IMR-90 (cell line): ENCODE results near the gene COX5B. TPM values are rescaled to one million over a fixed set of nuclear protein-coding genes. Genes with fewer than 3 reads are reported as not detected.

Experiments
- ATAC-seq: fragments of 200-7000 bp; cut with Tn5 transposase; 2 replicates; pipeline ENCODE4 v1.9.1; 2020; ENCODE audit warnings: low read depth, mild to moderate bottlenecking, moderate library complexity
- BruUV-seq: library from RNA; stranded (reverse); fragments of 400-500 nt; replicated peaks from 2 replicates; lab custom pipeline; 2021; lab: Mats Ljungman, UMichigan
- CTCF ChIA-PET: fragments of 300-600 bp; formaldehyde crosslinking; extraction: SDS; loops from one replicate; lab custom pipeline; 2021; ENCODE audit warnings: antibody characterized with exemption; lab: Yijun Ruan, JAX
- POLR2A ChIA-PET: fragments of 300-600 bp; sonication (Branson Sonifier 250); formaldehyde crosslinking; loops from one replicate; lab custom pipeline; 2022; ENCODE audit warnings: antibody characterized with exemption; ENCODE audit not compliant: unreplicated experiment; lab: Charles Lee
- DNase-seq: peaks from one replicate; pipeline ENCODE4 v3.0.0; 2013
- H2AFZ ChIP-seq: replicated peaks from 2 replicates; pipeline ENCODE3; 2013; ENCODE audit warnings: low read length, mild to moderate bottlenecking; ENCODE audit not compliant: poor library complexity
- H2AK5ac ChIP-seq: 2 replicates; pipeline ENCODE4 v1.6.1; 2013; ENCODE audit warnings: low read depth, low read length, inconsistent platforms
- H2AK9ac ChIP-seq: replicated peaks from 2 replicates; pipeline ENCODE3; 2013; ENCODE audit warnings: mild to moderate bottlenecking, low read depth, low read length, moderate library complexity; ENCODE audit not compliant: poor library complexity
- H2BK120ac ChIP-seq: 2 replicates; pipeline ENCODE4 v1.6.1; 2013; ENCODE audit warnings: low read depth, low read length, inconsistent platforms
- H2BK15ac ChIP-seq: 3 replicates; pipeline ENCODE4 v1.6.1; 2013; ENCODE audit warnings: low read depth, low read length, inconsistent platforms
- H2BK20ac ChIP-seq: 2 replicates; pipeline ENCODE4 v1.6.1; 2013; ENCODE audit warnings: low read depth, mild to moderate bottlenecking, inconsistent platforms, low read length, moderate library complexity
- H2BK5ac ChIP-seq: 2 replicates; pipeline ENCODE4 v1.6.1; 2013; ENCODE audit warnings: mild to moderate bottlenecking, low read depth, low read length, inconsistent platforms; ENCODE audit not compliant: poor library complexity, severe bottlenecking
- H3K14ac ChIP-seq: replicated peaks from 2 replicates; pipeline ENCODE4 v1.6.1; 2013; ENCODE audit warnings: low read depth, low read length, inconsistent platforms
- H3K18ac ChIP-seq: 2 replicates; pipeline ENCODE4 v1.6.1; 2013; ENCODE audit warnings: low read depth, low read length, control low read depth
- H3K23ac ChIP-seq: 2 replicates; pipeline ENCODE4 v1.6.1; 2013; ENCODE audit warnings: low read depth, low read length, inconsistent platforms
- H3K27ac ChIP-seq: 2 replicates; pipeline ENCODE4 v1.5.1; 2013; ENCODE audit warnings: mild to moderate bottlenecking, control low read depth, low read length; ENCODE audit not compliant: insufficient read depth
- H3K27me3 ChIP-seq: 2 replicates; pipeline ENCODE4 v1.6.1; 2013; ENCODE audit warnings: low read length; ENCODE audit not compliant: control insufficient read depth, insufficient read depth
- H3K36me3 ChIP-seq: 2 replicates; pipeline ENCODE4 v1.6.1; 2013; ENCODE audit warnings: low read length, mixed read lengths; ENCODE audit not compliant: control insufficient read depth, insufficient read depth
- H3K4ac ChIP-seq: 2 replicates; pipeline ENCODE4 v1.6.1; 2013; ENCODE audit warnings: low read depth, low read length, inconsistent platforms
- H3K4me1 ChIP-seq: 2 replicates; pipeline ENCODE4 v1.6.1; 2013; ENCODE audit warnings: low read length, mixed read lengths; ENCODE audit not compliant: control insufficient read depth, insufficient read depth
- H3K4me2 ChIP-seq: 2 replicates; pipeline ENCODE4 v1.6.1; 2013; ENCODE audit warnings: low read depth, mild to moderate bottlenecking, control low read depth, low read length, moderate library complexity
- H3K4me3 ChIP-seq: 2 replicates; pipeline ENCODE4 v1.5.1; 2013; ENCODE audit warnings: low read depth, mild to moderate bottlenecking, control low read depth, low read length, moderate library complexity; ENCODE audit not compliant: insufficient read depth
- H3K56ac ChIP-seq: 2 replicates; pipeline ENCODE4 v1.6.1; 2013; ENCODE audit warnings: low read length, inconsistent platforms; ENCODE audit not compliant: insufficient read depth; ENCODE audit errors: extremely low read depth
- H3K79me1 ChIP-seq, 2 experiments: 2 replicates each; pipeline ENCODE4 v1.6.1; 2013; ENCODE audit warnings: low read length in 2 of 2, inconsistent platforms in 1 of 2, low read depth in 1 of 2
- H3K9ac ChIP-seq: 2 replicates; pipeline ENCODE4 v1.6.1; 2013; ENCODE audit warnings: low read depth, low read length, control low read depth
- H3K9me1 ChIP-seq: 2 replicates; pipeline ENCODE4 v1.6.1; 2013; ENCODE audit warnings: low read length, inconsistent platforms; ENCODE audit not compliant: insufficient read depth
- H3K9me3 ChIP-seq: 2 replicates; pipeline ENCODE4 v1.6.1; 2013; ENCODE audit warnings: low read length; ENCODE audit not compliant: control insufficient read depth, insufficient read depth
- H4K20me1 ChIP-seq: 2 replicates; pipeline ENCODE4 v1.6.1; 2013; ENCODE audit warnings: low read length, inconsistent platforms; ENCODE audit not compliant: insufficient read depth
- H4K5ac ChIP-seq: 2 replicates; pipeline ENCODE4 v1.6.1; 2013; ENCODE audit warnings: mild to moderate bottlenecking, low read depth, low read length, control low read depth
- H4K8ac ChIP-seq, 2 experiments: 2 replicates each; pipeline ENCODE4 v1.6.1; 2013; ENCODE audit warnings: low read depth in 2 of 2, low read length in 2 of 2, control low read depth in 1 of 2, inconsistent platforms in 1 of 2
- H4K91ac ChIP-seq: 2 replicates; pipeline ENCODE4 v1.6.1; 2013; ENCODE audit warnings: low read depth, low read length, inconsistent platforms; ENCODE audit not compliant: insufficient read depth
- BHLHE40 ChIP-seq: fragments of 150-350 bp; IDR thresholded peaks from 2 replicates; pipeline ENCODE4 v1.6.1; 2016; ENCODE audit warnings: mild to moderate bottlenecking, low read depth, low read length
- CHD1 ChIP-seq: IDR thresholded peaks from 2 replicates; pipeline ENCODE4 v1.6.1; 2012; ENCODE audit warnings: low read depth, low read length, improper control_type of control experiment
- CTCF ChIP-seq: conservative IDR thresholded peaks from 2 replicates; pipeline ENCODE4 v1.5.1; 2012; ENCODE audit warnings: mild to moderate bottlenecking, low read depth, low read length, improper control_type of control experiment
- ELK1 ChIP-seq: fragments of 150-350 bp; IDR thresholded peaks from 2 replicates; pipeline ENCODE4 v1.6.1; 2016; ENCODE audit warnings: low read depth, mild to moderate bottlenecking, low read length, moderate library complexity, borderline replicate concordance
- FOS ChIP-seq: fragments of 150-350 bp; IDR thresholded peaks from 2 replicates; pipeline ENCODE4 v1.6.1; 2016; ENCODE audit warnings: low read depth, low read length
- MAFK ChIP-seq: IDR thresholded peaks from 2 replicates; pipeline ENCODE4 v1.6.1; 2012; ENCODE audit warnings: low read depth, low read length, improper control_type of control experiment
- MAZ ChIP-seq: IDR thresholded peaks from 2 replicates; pipeline ENCODE4 v1.6.1; 2012; ENCODE audit warnings: low read depth, mild to moderate bottlenecking, low read length, improper control_type of control experiment, moderate library complexity, borderline replicate concordance
- MXI1 ChIP-seq: IDR thresholded peaks from 2 replicates; pipeline ENCODE4 v1.6.1; 2012; ENCODE audit warnings: low read depth, mild to moderate bottlenecking, low read length, moderate library complexity, borderline replicate concordance
- NFE2L2 ChIP-seq: fragments of 150-350 bp; IDR thresholded peaks from 2 replicates; pipeline ENCODE4 v1.6.1; 2016; ENCODE audit warnings: low read depth, mild to moderate bottlenecking, low read length
- POLR2A ChIP-seq: IDR thresholded peaks from 2 replicates; pipeline ENCODE4 v1.6.1; 2012; ENCODE audit warnings: mild to moderate bottlenecking, low read depth, low read length
- RAD21 ChIP-seq: IDR thresholded peaks from 2 replicates; pipeline ENCODE4 v1.6.1; 2012; ENCODE audit warnings: low read length, improper control_type of control experiment
- RFX5 ChIP-seq: IDR thresholded peaks from 2 replicates; pipeline ENCODE4 v1.8.0; 2012; ENCODE audit warnings: low read depth, mild to moderate bottlenecking, low read length, moderate library complexity
- SMC3 ChIP-seq: fragments of 150-350 bp; IDR thresholded peaks from 2 replicates; pipeline ENCODE4 v1.6.1; 2016; ENCODE audit warnings: low read depth, mild to moderate bottlenecking, antibody characterized with exemption, low read length, moderate library complexity
- USF2 ChIP-seq: fragments of 150-350 bp; IDR thresholded peaks from 2 replicates; pipeline ENCODE4 v1.6.1; 2017; ENCODE audit warnings: mild to moderate bottlenecking, antibody characterized with exemption, low read length, low read depth
- WGBS, 2 experiments: methylation state at CpG; one replicate each; pipeline versions ENCODE4 v1.1.5 to v1.1.7; 2013; ENCODE audit warnings: missing lambda C conversion rate in 2 of 2; ENCODE audit not compliant: insufficient read length in 1 of 2; ENCODE audit errors: extremely low coverage in 2 of 2; 5-methylcytosine and 5-hydroxymethylcytosine counted together
- dilution Hi-C: fragments of 300-500 bp; cut with HindIII; formaldehyde crosslinking; loops from one replicate; pipeline ENCODE4 v1.14.3; 2018; ENCODE audit warnings: low sequenced_read_pairs; ENCODE audit not compliant: unreplicated experiment
- in situ Hi-C: fragments of 300-500 bp; cut with MboI; formaldehyde crosslinking; loops from 3 replicates; pipeline ENCODE4 v1.14.3; 2019; ENCODE audit warnings: low sequenced_read_pairs, inconsistent platforms, mixed read lengths
- intact Hi-C: fragments of 100-400 bp; cut with micrococcal nuclease; formaldehyde crosslinking; loops from 2 replicates; pipeline ENCODE4 v1.10.0; 2022
- polyA plus RNA-seq, 3 experiments: library from polyadenylated mRNA; depleted of rRNA; stranded (reverse); fragments of >200 nt; gene quantifications; 2 replicates each; pipeline ENCODE4 v1.2.3, GENCODE V29; 2012; ENCODE audit warnings: low replicate concordance in 1 of 3
- total RNA-seq: library from RNA; depleted of rRNA; stranded (reverse); fragments of >200 nt; gene quantifications from 2 replicates; pipeline ENCODE4 v1.2.3, GENCODE V29; 2012

Gene COX5B
- total and polyA plus RNA-seq, 2 of the 4 experiments (the other 2 are of a cell fraction) = 140 to 272 TPM

GRCh38 chr2:97656129-97656755 lies 10.4 kb downstream of the COX5B start:
- no peak overlapping the region for H4K8ac ChIP-seq
- H2AFZ ChIP-seq = peak overlapping the region; percentile 24
- H3K27ac ChIP-seq = no peak overlapping the region
- H2AK9ac ChIP-seq = no peak overlapping the region
- intact Hi-C loops (no loop called here), dilution Hi-C loops (no loop called here), in situ Hi-C loops (loop anchor here (25.0 kb wide), 1 partner anchor 1594 kb away; no protein-coding TSS in a partner anchor)
- peaks cover 45% of the 10 kb centered on the region for H3K36me3 ChIP-seq
- WGBS, 2 experiments = no CpG with 5 or more reads among the region's 7 CpGs
- H2BK5ac ChIP-seq = no peak overlapping the region
- no peak overlapping the region for H3K14ac ChIP-seq
- H3K4me3 ChIP-seq = no peak overlapping the region
- no peaks in the 10 kb centered on the region for H3K27me3 ChIP-seq
- BruUV-seq = TSS peak; percentile 85
- H3K9me3 ChIP-seq = peaks cover 15% of the 10 kb centered on the region
- H2AK5ac ChIP-seq = no peak overlapping the region
- POLR2A ChIA-PET = no interaction called here
- H3K4me2 ChIP-seq = no peak overlapping the region
- no peak overlapping the region for H3K18ac ChIP-seq
- DNase-seq = no peak
- no peak overlapping the region for H4K91ac ChIP-seq
- TF ChIP-seq MXI1 (no peak), ELK1 (no peak), CHD1 (no peak), RAD21 (no peak), CTCF (no peak), BHLHE40 (no peak), POLR2A (no peak), MAFK (no peak), SMC3 (no peak), NFE2L2 (no peak), MAZ (no peak), FOS (no peak), USF2 (no peak), RFX5 (no peak)
- H3K56ac ChIP-seq = no peak overlapping the region
- H4K20me1 ChIP-seq = no peaks in the 10 kb centered on the region
- H3K9ac ChIP-seq = no peak overlapping the region
- no peak for ATAC-seq
- H4K5ac ChIP-seq = no peak overlapping the region
- H3K4ac ChIP-seq = no peak overlapping the region
- H3K23ac ChIP-seq = no peak overlapping the region
- no peak overlapping the region for H2BK15ac ChIP-seq
- H2BK120ac ChIP-seq = no peak overlapping the region
- H2BK20ac ChIP-seq = no peak overlapping the region
- H3K79me1 ChIP-seq = peaks cover under 1 to 30% of the 10 kb centered on the region in 2 experiments; a peak in 2 of 4 replicates
- CTCF ChIA-PET = no interaction called here
- peaks cover 1% of the 10 kb centered on the region; the same call in 1 of the 2 replicates for H3K4me1 ChIP-seq
- H3K9me1 ChIP-seq = peaks cover 6% of the 10 kb centered on the region; the same call in 1 of the 2 replicates
